ENCODE results near the gene SACM1L.
"Not testable (repeated sequence)": the region's sequence is repeated elsewhere in the genome, so short reads cannot be mapped to it uniquely, and the experiment has no call there.

SACM1L gene

GRCh38 chr3:45746165-45746776 is 57.1 kb downstream of the SACM1L start:
- DNase-seq = no peak

GRCh38 chr3:45746777-45747622 is 57.8 kb downstream of the SACM1L start:
- no peak for DNase-seq

- no peak for DNase-seq
These were observed 58.9 kb downstream of the SACM1L start for GRCh38 chr3:45748068-45748467.

GRCh38 chr3:45749036-45749600 is 59.9 kb downstream of the SACM1L start:
- DNase-seq = not testable (repeated sequence)

- no peak for DNase-seq
These were observed 60.7 kb downstream of the SACM1L start for GRCh38 chr3:45749880-45750279.

- no peak for DNase-seq
These were observed 62.5 kb downstream of the SACM1L start for GRCh38 chr3:45751537-45752242.

- DNase-seq = no peak
These were observed 63.9 kb downstream of the SACM1L start for GRCh38 chr3:45753095-45753494.

- no peak for DNase-seq
These were observed 65.3 kb downstream of the SACM1L start for GRCh38 chr3:45754461-45754860.

- no peak for DNase-seq
These were observed 66.9 kb downstream of the SACM1L start for GRCh38 chr3:45756055-45756454.

- DNase-seq = not testable (repeated sequence)
These were observed 67.9 kb downstream of the SACM1L start for GRCh38 chr3:45757141-45757540.

- DNase-seq = no peak
These were observed 69.7 kb downstream of the SACM1L start for GRCh38 chr3:45758871-45759270.

GRCh38 chr3:45759851-45760250 is 70.7 kb downstream of the SACM1L start:
- DNase-seq = no peak

- peak; percentile 24 for DNase-seq
These were observed 71.9 kb downstream of the SACM1L start for GRCh38 chr3:45760878-45761711.

GRCh38 chr3:45761831-45762230 is 72.6 kb downstream of the SACM1L start:
- no peak for DNase-seq

- DNase-seq = no peak
These were observed 73.6 kb downstream of the SACM1L start for GRCh38 chr3:45762647-45763302.

- DNase-seq = no peak
These were observed 74.1 kb downstream of the SACM1L start for GRCh38 chr3:45763303-45763675.

GRCh38 chr3:45765266-45765851 is 76.2 kb downstream of the SACM1L start:
- no peak for DNase-seq

GRCh38 chr3:45765958-45766357 is 76.8 kb downstream of the SACM1L start:
- DNase-seq = no peak

GRCh38 chr3:45771166-45771775 is 82.1 kb downstream of the SACM1L start:
- no peak for DNase-seq

GRCh38 chr3:45771831-45772230 is 82.6 kb downstream of the SACM1L start:
- DNase-seq = no peak
